ENCODE data around the gene UNC5A. TPM values are rescaled to one million over a fixed set of nuclear protein-coding genes. Genes with fewer than 3 reads are reported as not detected.
A peak's percentile ranks its signal among the peaks of the same experiment; 100 is the strongest.

UNC5A gene
- total RNA-seq, 1 experiment from 2014 or later, result 0.05 TPM

- DNase-seq (ENCODE audit: low read depth), result no peak
Observed at GRCh38 chr5:176781054-176781375, 29.3 kb upstream of the UNC5A start.

GRCh38 chr5:176781638-176782570 is 28.5 kb upstream of the UNC5A start:
- DNase-seq (ENCODE audit: low read depth), result no peak

GRCh38 chr5:176784218-176785165 is 25.9 kb upstream of the UNC5A start:
- peak; percentile 89 for DNase-seq (ENCODE audit: low read depth)

GRCh38 chr5:176785184-176786145 is 24.9 kb upstream of the UNC5A start:
- DNase-seq (ENCODE audit: low read depth), result no peak

GRCh38 chr5:176787676-176788075 is 22.7 kb upstream of the UNC5A start:
- no peak for DNase-seq (ENCODE audit: low read depth)

GRCh38 chr5:176788091-176788490 is 22.3 kb upstream of the UNC5A start:
- DNase-seq (ENCODE audit: low read depth), result no peak

- no peak for DNase-seq (ENCODE audit: low read depth)
Observed at GRCh38 chr5:176788941-176789872, 21.2 kb upstream of the UNC5A start.

GRCh38 chr5:176789873-176790615 is 20.3 kb upstream of the UNC5A start:
- peak; percentile 31 for DNase-seq (ENCODE audit: low read depth)

- no peak for DNase-seq (ENCODE audit: low read depth)
Observed at GRCh38 chr5:176790941-176791340, 19.4 kb upstream of the UNC5A start.

GRCh38 chr5:176792655-176793342 is 17.6 kb upstream of the UNC5A start:
- no peak for DNase-seq (ENCODE audit: low read depth)

- DNase-seq (ENCODE audit: low read depth), result no peak
Observed at GRCh38 chr5:176793343-176793699, 17.0 kb upstream of the UNC5A start.

GRCh38 chr5:176793736-176794135 is 16.6 kb upstream of the UNC5A start:
- no peak for DNase-seq (ENCODE audit: low read depth)

- no peak for DNase-seq (ENCODE audit: low read depth)
Observed at GRCh38 chr5:176794509-176794908, 15.8 kb upstream of the UNC5A start.

- peak; percentile 27 for DNase-seq (ENCODE audit: low read depth)
Observed at GRCh38 chr5:176796411-176796810, 13.9 kb upstream of the UNC5A start.

GRCh38 chr5:176796970-176797369 is 13.4 kb upstream of the UNC5A start:
- no peak for DNase-seq (ENCODE audit: low read depth)

- DNase-seq (ENCODE audit: low read depth), result no peak
Observed at GRCh38 chr5:176797456-176798050, 12.8 kb upstream of the UNC5A start.

GRCh38 chr5:176798086-176798876 is 12.1 kb upstream of the UNC5A start:
- DNase-seq (ENCODE audit: low read depth), result no peak

Data from HT1080 (cell line).